B cell (primary cell): ENCODE data around the gene AGRN. TPM values are rescaled to one million over a fixed set of nuclear protein-coding genes. Genes with fewer than 3 reads are reported as not detected.

Source experiments
- ATAC-seq: fragments of 200-7000 bp; cut with Tn5 transposase; one replicate; pipeline ENCODE4 v1.10.0; 2021; ENCODE audit warnings: low read depth, mild to moderate bottlenecking, moderate number of reproducible peaks, moderate library complexity
- CTCF ChIA-PET: fragments of 350-600 bp; sonication (Branson Sonifier 250); formaldehyde crosslinking; loops from one replicate; lab custom pipeline; 2021; ENCODE audit warnings: antibody characterized with exemption, inconsistent platforms; lab: Charles Lee
- POLR2A ChIA-PET: fragments of 350-600 bp; sonication (Branson Sonifier 250); formaldehyde crosslinking; loops from one replicate; lab custom pipeline; 2021; ENCODE audit warnings: antibody characterized with exemption; lab: Charles Lee
- DNase-seq: peaks from one replicate; pipeline ENCODE4 v3.0.0; 2013
- H2AFZ ChIP-seq: 2 replicates; pipeline ENCODE4 v1.6.1; 2012; ENCODE audit warnings: mild to moderate bottlenecking, low read depth, low read length; ENCODE audit not compliant: insufficient read depth, poor library complexity, severe bottlenecking
- H3K27ac ChIP-seq, 2 donors: 1 replicate in 1 of 2; 2 replicates in 1 of 2; pipeline ENCODE4 v1.5.1; 2012 to 2013; ENCODE audit warnings: low read length in 2 of 2, mild to moderate bottlenecking in 2 of 2, moderate library complexity in 1 of 2
- H3K27me3 ChIP-seq, 4 experiments: fragments of 200-600 bp in 1 of 4; sonication (generic) in 1 of 4; replicated peaks in 1 of 4; 1 replicate in 2 of 4; 2 replicates in 2 of 4; pipeline versions ENCODE4 v1.6.1 to v1.7.0; 2013 to 2016; ENCODE audit warnings: low read length in 3 of 4, mild to moderate bottlenecking in 2 of 4, mixed read lengths in 1 of 4, moderate library complexity in 1 of 4; ENCODE audit not compliant: insufficient read depth in 4 of 4, control insufficient read depth in 3 of 4; ENCODE audit errors: control extremely low read depth in 1 of 4
- H3K36me3 ChIP-seq, 2 experiments: replicated peaks in 1 of 2; 1 replicate in 1 of 2; 2 replicates in 1 of 2; pipeline versions ENCODE4 v1.6.1 to v1.7.1; 2013; ENCODE audit warnings: low read length in 1 of 2; ENCODE audit not compliant: insufficient read depth in 2 of 2, control insufficient read depth in 1 of 2; ENCODE audit errors: control extremely low read depth in 1 of 2, extremely low read depth in 1 of 2
- H3K4me1 ChIP-seq, 2 donors: fragments of 200-600 bp in 1 of 2; sonication (generic) in 1 of 2; 1 replicate in 1 of 2; 2 replicates in 1 of 2; pipeline versions ENCODE4 v1.5.1 to v1.6.1; 2013 to 2017; ENCODE audit warnings: low read length in 2 of 2; ENCODE audit not compliant: control insufficient read depth in 2 of 2, insufficient read depth in 2 of 2
- H3K4me2 ChIP-seq: replicated peaks from 2 replicates; pipeline ENCODE3; 2012; ENCODE audit warnings: mild to moderate bottlenecking, low read depth, low read length; ENCODE audit not compliant: poor library complexity, severe bottlenecking
- H3K4me3 ChIP-seq, 5 experiments: fragments of 200-600 bp in 1 of 5; sonication (generic) in 1 of 5; 1 replicate in 3 of 5; 2 replicates in 2 of 5; pipeline versions ENCODE4 v1.5.1 to v1.7.0; 2011 to 2016; ENCODE audit warnings: low read length in 4 of 5, mild to moderate bottlenecking in 4 of 5, low read depth in 2 of 5, control low read depth in 1 of 5, moderate library complexity in 1 of 5; ENCODE audit not compliant: insufficient read depth in 1 of 5; ENCODE audit errors: control extremely low read depth in 1 of 5, extremely low read depth in 1 of 5
- H3K79me2 ChIP-seq: fragments of 200-600 bp; sonication (generic); one replicate; pipeline ENCODE4 v1.6.0; 2016; ENCODE audit warnings: low read length; ENCODE audit not compliant: control insufficient read depth, insufficient read depth
- H3K9ac ChIP-seq: fragments of 200-600 bp; sonication (generic); 2 replicates; pipeline ENCODE4 v1.6.1; 2017; ENCODE audit warnings: mild to moderate bottlenecking, low read length, moderate library complexity
- H3K9me3 ChIP-seq, 3 donors: one replicate each; pipeline versions ENCODE4 v1.6.1 to v1.7.1; 2013; ENCODE audit warnings: low read length in 2 of 3; ENCODE audit not compliant: control insufficient read depth in 2 of 3, insufficient read depth in 1 of 3; ENCODE audit errors: control extremely low read depth in 1 of 3
- H4K20me1 ChIP-seq: 2 replicates; pipeline ENCODE4 v1.6.0; 2012; ENCODE audit warnings: mild to moderate bottlenecking, low read length; ENCODE audit not compliant: insufficient read depth, control insufficient read depth, poor library complexity, severe bottlenecking
- H3K27ac Mint-ChIP-seq: one replicate; pipeline ENCODE4 v1.8.0; 2021; ENCODE audit warnings: mixed read lengths
- H3K27me3 Mint-ChIP-seq: one replicate; pipeline ENCODE4 v1.8.0; 2021; ENCODE audit warnings: mixed read lengths
- H3K4me1 Mint-ChIP-seq: one replicate; pipeline ENCODE4 v1.8.0; 2021; ENCODE audit warnings: mixed read lengths
- H3K4me3 Mint-ChIP-seq: one replicate; pipeline ENCODE4 v1.8.0; 2021; ENCODE audit warnings: mixed read lengths
- H3K9me3 Mint-ChIP-seq: one replicate; pipeline ENCODE4 v1.8.0; 2022; ENCODE audit warnings: mixed read lengths; ENCODE audit not compliant: insufficient read depth
- EZH2 ChIP-seq: IDR thresholded peaks from 2 replicates; pipeline ENCODE4 v1.6.1; 2012; ENCODE audit warnings: borderline replicate concordance, low read depth, mild to moderate bottlenecking, moderate library complexity, low read length; ENCODE audit not compliant: insufficient read depth, poor library complexity, severe bottlenecking
- WGBS: methylation state at CpG from one replicate; pipeline ENCODE4 v1.1.5; 2013; ENCODE audit warnings: missing lambda C conversion rate; ENCODE audit not compliant: insufficient coverage; 5-methylcytosine and 5-hydroxymethylcytosine counted together
- intact Hi-C: fragments of 100-400 bp; cut with micrococcal nuclease; formaldehyde crosslinking; loops from one replicate; pipeline ENCODE4 v1.10.0; 2022
- polyA plus RNA-seq: library from polyadenylated mRNA; depleted of rRNA; stranded (reverse); fragments of >200 nt; gene quantifications from 2 replicates; pipeline ENCODE4 v1.2.3, GENCODE V29; 2012
- total RNA-seq, 2 donors: library from RNA; stranded (reverse); fragments of 120-200 nt in 1 of 2; gene quantifications; 1 replicate in 1 of 2; 2 replicates in 1 of 2; pipeline versions ENCODE4 v1.2.3 to v1.2.4, GENCODE V29; 2013 to 2022
- TF ChIP-seq, protein P1 (sequence below): fragments of 200-600 bp; IDR thresholded peaks from one replicate; pipeline ENCODE4 v1.8.0; 2022; ENCODE audit warnings: antibody characterized with exemption, mild to moderate bottlenecking

Gene AGRN
- total and polyA plus RNA-seq, 2 donors (not counting 1 experiment from before 2014, with no cell fraction given) = 7.3 to 31.3 TPM

- Histone ChIP-seq H4K20me1 (no peaks in the 10 kb centered on the region), H3K4me3 (no peak overlapping the region), H3K79me2 (no peaks in the 10 kb centered on the region), H3K4me2 (no peak overlapping the region), H3K9ac (no peak overlapping the region), H3K9me3 (peaks cover 0 to 18% (median 0%) of the 10 kb centered on the region in 3 donors), H3K4me1 (peaks cover 30 to 45% of the 10 kb centered on the region in 2 donors), H3K27me3 (peaks cover 0 to 69% (median 39%) of the 10 kb centered on the region in 4 experiments), H2AFZ (no peak overlapping the region), H3K27ac (no peak overlapping the region), H3K36me3 (no peaks in the 10 kb centered on the region)
- Mint-ChIP-seq H3K4me1 (peaks cover 19% of the 10 kb centered on the region), H3K27me3 (peaks cover 27% of the 10 kb centered on the region), H3K27ac (no peak overlapping the region), H3K4me3 (no peak overlapping the region), H3K9me3 (no peaks in the 10 kb centered on the region)
- WGBS = 86% methylated on average over 10 of the region's 22 CpGs
- DNase-seq (no peak), ATAC-seq (no peak)
- ChIA-PET CTCF (interaction anchor here (0.9 to 2.1 kb wide), 3 partner anchors 10 to 60 kb away, joined by 3 to 7 read pairs (median 4); partner anchors contain the start of gene ISG15), POLR2A (no interaction called here)
- no peak for TF ChIP-seq EZH2
- TF ChIP-seq, protein P1, sequence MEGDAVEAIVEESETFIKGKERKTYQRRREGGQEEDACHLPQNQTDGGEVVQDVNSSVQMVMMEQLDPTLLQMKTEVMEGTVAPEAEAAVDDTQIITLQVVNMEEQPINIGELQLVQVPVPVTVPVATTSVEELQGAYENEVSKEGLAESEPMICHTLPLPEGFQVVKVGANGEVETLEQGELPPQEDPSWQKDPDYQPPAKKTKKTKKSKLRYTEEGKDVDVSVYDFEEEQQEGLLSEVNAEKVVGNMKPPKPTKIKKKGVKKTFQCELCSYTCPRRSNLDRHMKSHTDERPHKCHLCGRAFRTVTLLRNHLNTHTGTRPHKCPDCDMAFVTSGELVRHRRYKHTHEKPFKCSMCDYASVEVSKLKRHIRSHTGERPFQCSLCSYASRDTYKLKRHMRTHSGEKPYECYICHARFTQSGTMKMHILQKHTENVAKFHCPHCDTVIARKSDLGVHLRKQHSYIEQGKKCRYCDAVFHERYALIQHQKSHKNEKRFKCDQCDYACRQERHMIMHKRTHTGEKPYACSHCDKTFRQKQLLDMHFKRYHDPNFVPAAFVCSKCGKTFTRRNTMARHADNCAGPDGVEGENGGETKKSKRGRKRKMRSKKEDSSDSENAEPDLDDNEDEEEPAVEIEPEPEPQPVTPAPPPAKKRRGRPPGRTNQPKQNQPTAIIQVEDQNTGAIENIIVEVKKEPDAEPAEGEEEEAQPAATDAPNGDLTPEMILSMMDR = no peak
- intact Hi-C loops = no loop called here
Observed at GRCh38 chr1:1003618-1004419, 16.1 kb upstream of the AGRN start.

DNA sequence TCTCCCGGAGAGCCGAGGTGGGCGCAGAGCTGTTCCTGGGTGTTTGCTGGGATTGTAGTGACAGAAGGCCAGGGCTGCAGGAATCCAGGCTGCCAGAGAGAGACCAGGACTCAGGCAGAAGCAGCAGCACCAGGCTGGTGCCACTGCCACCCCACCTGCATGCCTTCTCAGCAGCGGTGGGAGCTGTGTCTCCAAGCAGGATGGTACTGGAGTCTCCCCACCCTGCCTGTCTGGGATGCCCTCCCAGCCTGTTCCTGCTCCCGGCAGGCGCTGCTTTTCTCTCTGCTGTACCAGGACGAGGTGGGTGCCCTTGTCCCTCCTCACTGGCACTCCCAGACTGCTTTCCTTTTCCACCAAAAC, 15.5 kb upstream of the AGRN start:
- Histone ChIP-seq H3K27ac (no peak overlapping the region), H3K27me3 (peaks cover 0 to 66% (median 39%) of the 10 kb centered on the region in 4 experiments), H2AFZ (no peak overlapping the region), H4K20me1 (no peaks in the 10 kb centered on the region), H3K4me2 (no peak overlapping the region), H3K79me2 (no peaks in the 10 kb centered on the region), H3K36me3 (no peaks in the 10 kb centered on the region), H3K9ac (no peak overlapping the region), H3K4me1 (peaks cover 28 to 42% of the 10 kb centered on the region in 2 donors), H3K4me3 (no peak overlapping the region), H3K9me3 (peaks cover 0 to 18% (median 0%) of the 10 kb centered on the region in 3 donors)
- H3K27ac Mint-ChIP-seq = no peak overlapping the region
- ATAC-seq (no peak), DNase-seq (no peak)
- ChIA-PET POLR2A (no interaction called here), CTCF (interaction anchor here (1.1 kb wide), 1 partner anchor 9 kb away, joined by 3 read pairs; the partner anchor contains the start of gene ISG15)
- intact Hi-C loops = no loop called here
- H3K9me3 Mint-ChIP-seq = no peaks in the 10 kb centered on the region
- no peak for TF ChIP-seq EZH2
- TF ChIP-seq, protein P1 = no peak
- 55% methylated on average over 7 of the region's 7 CpGs for WGBS
- H3K4me3 Mint-ChIP-seq = no peak overlapping the region
- H3K4me1 Mint-ChIP-seq = peaks cover 23% of the 10 kb centered on the region
- H3K27me3 Mint-ChIP-seq = peaks cover 30% of the 10 kb centered on the region
